Epithelial cell of esophagus (primary cell): ENCODE data around the gene CCDC88A.

ENCODE experiments used
- DNase-seq: peaks from one replicate; pipeline ENCODE4 v3.0.0; 2010; ENCODE audit warnings: low read depth
- H3K4me3 ChIP-seq: 2 replicates; pipeline ENCODE4 v1.5.1; 2011; ENCODE audit warnings: mild to moderate bottlenecking, low read length, control low read depth
- TF ChIP-seq, protein P1 (sequence below): IDR thresholded peaks from 2 replicates; pipeline ENCODE4 v1.5.1; 2011; ENCODE audit warnings: low read depth, mild to moderate bottlenecking, low read length, control low read depth, inconsistent platforms; ENCODE audit not compliant: insufficient read depth; ENCODE audit errors: missing control alignments

Gene CCDC88A

DNA sequence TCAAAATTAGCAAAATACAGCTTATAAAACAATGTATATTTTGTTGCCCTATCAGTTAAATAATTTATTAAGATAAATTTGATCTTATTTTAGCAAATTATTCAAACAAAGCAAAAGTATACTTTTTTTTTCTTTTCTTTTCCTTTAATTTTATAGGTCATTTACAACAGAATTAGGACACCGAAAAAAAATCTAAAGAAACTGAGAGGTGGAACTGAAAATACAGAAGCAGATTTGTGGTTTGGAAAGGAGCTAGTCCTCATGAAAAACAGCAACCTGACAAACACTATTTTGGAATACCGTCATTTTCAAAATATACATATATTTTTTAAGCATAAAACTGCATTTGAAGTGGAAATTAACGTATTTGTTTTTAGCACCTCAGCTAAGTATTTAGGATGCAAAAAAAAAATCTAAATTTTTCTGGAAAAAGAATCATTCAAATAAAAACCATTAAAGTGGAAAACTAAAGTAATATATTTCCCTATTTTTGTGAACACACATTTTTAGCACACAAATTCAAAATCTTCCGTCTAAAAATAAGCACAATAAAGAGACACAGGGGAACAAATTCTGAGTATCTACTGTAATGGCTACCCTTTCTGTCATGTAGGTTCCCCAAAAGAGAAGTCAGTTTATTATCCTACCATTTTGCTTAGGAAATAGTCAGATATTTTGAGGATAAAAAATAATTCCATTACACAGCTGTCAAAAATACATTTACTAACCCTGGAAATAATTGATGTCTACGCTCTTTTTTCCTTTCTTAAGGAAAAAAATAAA lies 2.7 kb downstream of the CCDC88A start:
- no peak overlapping the region for H3K4me3 ChIP-seq
- no peak for DNase-seq
- TF ChIP-seq, protein P1, sequence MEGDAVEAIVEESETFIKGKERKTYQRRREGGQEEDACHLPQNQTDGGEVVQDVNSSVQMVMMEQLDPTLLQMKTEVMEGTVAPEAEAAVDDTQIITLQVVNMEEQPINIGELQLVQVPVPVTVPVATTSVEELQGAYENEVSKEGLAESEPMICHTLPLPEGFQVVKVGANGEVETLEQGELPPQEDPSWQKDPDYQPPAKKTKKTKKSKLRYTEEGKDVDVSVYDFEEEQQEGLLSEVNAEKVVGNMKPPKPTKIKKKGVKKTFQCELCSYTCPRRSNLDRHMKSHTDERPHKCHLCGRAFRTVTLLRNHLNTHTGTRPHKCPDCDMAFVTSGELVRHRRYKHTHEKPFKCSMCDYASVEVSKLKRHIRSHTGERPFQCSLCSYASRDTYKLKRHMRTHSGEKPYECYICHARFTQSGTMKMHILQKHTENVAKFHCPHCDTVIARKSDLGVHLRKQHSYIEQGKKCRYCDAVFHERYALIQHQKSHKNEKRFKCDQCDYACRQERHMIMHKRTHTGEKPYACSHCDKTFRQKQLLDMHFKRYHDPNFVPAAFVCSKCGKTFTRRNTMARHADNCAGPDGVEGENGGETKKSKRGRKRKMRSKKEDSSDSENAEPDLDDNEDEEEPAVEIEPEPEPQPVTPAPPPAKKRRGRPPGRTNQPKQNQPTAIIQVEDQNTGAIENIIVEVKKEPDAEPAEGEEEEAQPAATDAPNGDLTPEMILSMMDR: no peak

DNA sequence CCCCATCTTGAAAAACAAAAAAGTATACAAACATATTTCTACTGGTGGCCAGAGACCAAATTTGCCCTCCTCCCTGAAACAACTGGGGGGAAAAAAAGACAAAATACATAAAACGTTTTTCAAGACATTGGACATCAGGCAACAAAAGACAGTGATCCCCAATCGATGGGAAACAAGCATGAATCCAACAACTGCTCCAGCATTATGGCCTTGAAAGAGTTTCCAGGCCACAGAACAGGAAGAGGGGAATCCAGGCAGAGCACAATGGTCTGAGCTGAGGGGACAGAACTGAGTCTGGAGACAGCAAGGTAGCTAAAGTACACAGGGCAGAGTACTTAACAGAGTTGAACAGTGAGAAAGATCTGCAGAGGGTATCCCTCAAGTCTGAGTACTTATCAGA lies 4.4 kb downstream of the CCDC88A start:
- DNase-seq: no peak
- H3K4me3 ChIP-seq: no peak overlapping the region
- TF ChIP-seq, protein P1: no peak

DNA sequence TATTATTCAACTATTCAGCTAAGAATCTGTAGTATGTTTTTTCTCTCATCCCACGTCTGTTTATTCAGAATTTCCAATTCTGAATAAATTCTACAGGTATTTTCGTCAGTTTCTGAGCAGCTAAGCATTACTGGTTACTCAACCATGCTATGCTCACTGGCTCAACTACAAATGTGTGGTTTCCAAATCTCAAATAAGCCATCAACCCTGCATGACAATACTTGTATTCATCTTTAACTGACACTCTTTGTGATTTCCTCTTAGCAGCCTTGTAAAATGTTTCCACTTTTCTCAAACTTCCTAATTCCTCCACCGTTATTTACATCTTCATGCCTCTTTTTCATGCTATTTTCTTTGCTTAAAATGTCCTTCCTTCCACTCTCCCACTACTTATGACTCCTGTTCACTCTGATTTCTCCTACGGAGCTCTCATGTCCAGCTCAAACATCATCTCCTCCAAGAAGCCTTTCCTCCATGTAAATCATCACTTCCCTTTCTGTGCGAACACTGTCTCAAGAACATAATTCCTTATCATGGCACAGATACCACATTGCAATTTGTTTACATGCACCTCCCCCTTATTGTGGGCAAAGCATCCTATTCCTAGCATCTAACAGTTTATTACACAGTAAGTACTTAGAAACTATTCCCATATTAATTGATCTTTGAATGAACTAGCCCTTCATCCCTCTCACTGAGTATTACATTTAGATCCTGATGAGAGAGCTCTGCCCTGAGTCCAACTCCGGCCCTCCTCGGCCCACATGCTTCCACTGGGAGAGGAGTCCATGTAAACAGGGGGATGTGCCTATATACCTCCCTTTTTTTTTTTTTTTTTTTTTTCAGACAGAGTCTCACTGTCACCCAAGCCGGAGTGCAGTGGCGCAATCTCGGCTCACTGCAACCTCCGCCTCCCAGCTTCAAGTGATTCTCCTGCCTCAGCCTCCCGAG lies 10.5 kb downstream of the CCDC88A start:
- no peak overlapping the region for H3K4me3 ChIP-seq
- peak; percentile 32 for DNase-seq
- TF ChIP-seq, protein P1: no peak

DNA sequence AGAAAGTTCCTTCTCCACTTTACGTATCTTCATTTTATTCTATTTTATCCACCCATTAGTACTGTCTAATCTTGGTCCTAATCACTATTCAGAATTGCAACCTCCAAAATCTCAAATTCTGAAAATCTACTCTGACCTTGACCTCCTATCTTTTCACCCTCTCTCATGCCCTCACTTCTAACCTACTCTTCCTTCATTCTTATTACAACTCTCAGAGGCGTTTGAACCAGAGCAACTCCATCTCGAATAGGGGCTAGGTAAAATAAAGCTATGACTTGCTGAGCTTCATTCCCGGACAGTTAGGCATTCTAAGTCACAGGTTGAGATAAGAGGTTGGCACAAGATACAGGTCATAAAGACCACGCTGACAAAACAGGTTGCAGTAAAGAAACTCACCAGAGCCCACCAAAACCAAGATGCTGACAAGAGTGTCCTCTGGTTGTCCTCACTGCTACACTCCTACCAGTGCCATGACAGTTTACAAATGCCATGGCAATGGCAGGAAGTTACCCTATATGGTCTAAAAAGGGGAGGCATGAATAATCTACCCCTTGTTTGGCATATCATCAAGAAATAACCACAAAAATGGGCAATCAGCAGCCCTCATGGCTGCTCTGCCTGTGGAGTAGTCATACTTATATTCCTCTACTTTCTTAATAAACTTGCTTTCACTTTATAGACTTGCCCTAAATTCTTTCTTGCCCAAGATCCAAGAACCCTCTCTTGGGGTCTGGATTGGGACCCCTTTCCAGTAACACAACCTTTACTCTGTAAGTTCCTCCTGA lies 11.4 kb downstream of the CCDC88A start:
- H3K4me3 ChIP-seq: no peak overlapping the region
- no peak for DNase-seq
- TF ChIP-seq, protein P1: no peak

DNA sequence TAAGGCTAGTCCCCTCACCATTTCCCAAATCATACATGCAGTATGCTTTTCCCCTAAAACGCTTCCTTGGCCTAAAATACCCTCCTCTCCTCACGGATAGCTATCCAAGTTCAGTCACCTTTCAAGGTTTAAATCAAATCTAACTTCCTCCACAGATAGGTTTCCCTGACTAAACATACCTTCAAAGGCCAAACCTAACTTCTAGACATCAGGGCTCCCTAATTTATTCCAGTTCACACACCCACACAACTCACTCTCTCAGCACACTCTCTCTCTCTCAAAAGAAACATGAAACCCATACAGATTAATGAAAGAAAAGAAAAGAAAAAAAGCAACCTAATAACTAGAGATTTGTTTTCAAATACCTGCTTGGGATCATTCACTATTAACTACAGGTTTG lies 14.5 kb downstream of the CCDC88A start:
- TF ChIP-seq, protein P1: no peak
- H3K4me3 ChIP-seq: no peak overlapping the region
- DNase-seq: no peak

DNA sequence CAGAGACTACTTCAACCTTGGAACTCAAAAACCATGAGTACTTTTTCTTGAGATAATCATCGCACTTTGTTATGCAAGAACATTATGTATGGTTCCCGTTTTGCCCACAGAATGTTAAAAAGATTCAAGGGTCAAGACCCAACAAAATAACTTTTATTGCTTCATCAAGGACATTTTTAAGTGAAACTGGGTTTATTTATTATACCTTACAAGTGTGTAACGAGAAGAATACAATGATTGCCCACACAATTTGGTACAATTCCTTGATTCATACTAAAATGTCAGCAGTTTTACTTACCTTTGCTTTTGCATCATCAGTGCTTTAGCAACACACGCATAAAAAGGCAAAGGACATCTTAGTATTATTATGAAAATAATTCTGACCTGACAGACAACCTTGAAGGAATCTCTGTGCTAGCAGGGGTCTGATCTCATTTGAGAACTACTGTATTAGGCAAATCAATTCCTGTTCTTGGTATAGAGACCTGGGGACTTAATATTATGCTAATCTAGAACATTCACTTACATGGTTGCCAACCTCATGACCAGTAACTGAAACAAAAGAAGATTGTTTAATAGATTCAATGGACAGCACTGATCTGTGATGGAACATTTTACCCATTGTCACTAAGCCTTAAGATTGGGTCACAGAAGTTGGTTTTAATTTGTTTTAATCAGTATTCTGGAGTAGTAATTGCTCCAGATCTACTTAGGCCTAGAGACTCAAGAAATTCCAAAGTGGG lies 16.2 kb downstream of the CCDC88A start:
- TF ChIP-seq, protein P1: no peak
- no peak for DNase-seq

More for the DNA sequence above, 16.2 kb downstream of the CCDC88A start:
- no peak overlapping the region for H3K4me3 ChIP-seq
